Activated T-helper 17 cell treated with anti-CD3 and anti-CD28 coated beads, Interleukin-2, amount 50 U/mL, for 72 hours (primary cell): Measurements from ENCODE around the gene KRT2. TPM values are rescaled to one million over a fixed set of nuclear protein-coding genes. Genes with fewer than 3 reads are reported as not detected.

Experiments used
- ATAC-seq: fragments of 150-1000 bp; cut with Tn5 transposase; replicated peaks from 2 replicates; pipeline ENCODE4 v1.10.0; 2021; ENCODE audit warnings: mild to moderate bottlenecking, moderate library complexity
- H3K27ac Mint-ChIP-seq: one replicate; pipeline ENCODE4 v1.8.0; 2022; ENCODE audit warnings: mixed read lengths
- H3K27me3 Mint-ChIP-seq: one replicate; pipeline ENCODE4 v1.8.0; 2022; ENCODE audit warnings: mixed read lengths
- H3K36me3 Mint-ChIP-seq: one replicate; pipeline ENCODE4 v1.8.0; 2022; ENCODE audit warnings: low read depth, mild to moderate bottlenecking, mixed read lengths
- H3K4me1 Mint-ChIP-seq: one replicate; pipeline ENCODE4 v1.8.0; 2022; ENCODE audit warnings: mixed read lengths
- H3K4me3 Mint-ChIP-seq: one replicate; pipeline ENCODE4 v1.8.0; 2022; ENCODE audit warnings: mild to moderate bottlenecking, mixed read lengths
- H3K9me3 Mint-ChIP-seq: one replicate; pipeline ENCODE4 v1.8.0; 2022; ENCODE audit warnings: mixed read lengths
- total RNA-seq, 2 donors: library from RNA; stranded (reverse); gene quantifications; one replicate each; pipeline ENCODE4 v1.2.3, GENCODE V29; 2022

The KRT2 gene
- total RNA-seq, 2 donors from 2014 or later: not detected

- H3K36me3 Mint-ChIP-seq: no peaks in the 10 kb centered on the region
- peak; percentile 89 for ATAC-seq
- H3K27ac Mint-ChIP-seq: peak overlapping the region; percentile 61
- H3K4me3 Mint-ChIP-seq: peak overlapping the region; percentile 7
- H3K4me1 Mint-ChIP-seq: peaks cover 13% of the 10 kb centered on the region
- H3K9me3 Mint-ChIP-seq: no peaks in the 10 kb centered on the region
- peaks cover 18% of the 10 kb centered on the region for H3K27me3 Mint-ChIP-seq
Observed at GRCh38 chr12:52615208-52615868, 36.7 kb downstream of the KRT2 start.

- Mint-ChIP-seq H3K4me1 (peaks cover 13% of the 10 kb centered on the region), H3K9me3 (no peaks in the 10 kb centered on the region), H3K36me3 (no peaks in the 10 kb centered on the region), H3K4me3 (no peak overlapping the region), H3K27ac (peak overlapping the region; percentile 61), H3K27me3 (peaks cover 18% of the 10 kb centered on the region)
- ATAC-seq: no peak
Observed at GRCh38 chr12:52614381-52615207, 37.4 kb downstream of the KRT2 start.

GRCh38 chr12:52613384-52614030 lies 38.5 kb downstream of the KRT2 start:
- Mint-ChIP-seq H3K9me3 (no peaks in the 10 kb centered on the region), H3K36me3 (no peaks in the 10 kb centered on the region), H3K4me3 (no peak overlapping the region), H3K27me3 (peaks cover 11% of the 10 kb centered on the region), H3K4me1 (peaks cover 17% of the 10 kb centered on the region), H3K27ac (peak overlapping the region; percentile 82)
- ATAC-seq: no peak

- no peak overlapping the region for H3K4me3 Mint-ChIP-seq
- H3K27me3 Mint-ChIP-seq: peaks cover 14% of the 10 kb centered on the region
- ATAC-seq: no peak
- no peaks in the 10 kb centered on the region for H3K36me3 Mint-ChIP-seq
- no peaks in the 10 kb centered on the region for H3K9me3 Mint-ChIP-seq
- no peak overlapping the region for H3K27ac Mint-ChIP-seq
- peaks cover 19% of the 10 kb centered on the region for H3K4me1 Mint-ChIP-seq
Observed at GRCh38 chr12:52612431-52613383, 39.3 kb downstream of the KRT2 start.

- ATAC-seq: no peak
- H3K9me3 Mint-ChIP-seq: no peaks in the 10 kb centered on the region
- H3K4me1 Mint-ChIP-seq: peaks cover 26% of the 10 kb centered on the region
- H3K36me3 Mint-ChIP-seq: no peaks in the 10 kb centered on the region
- H3K4me3 Mint-ChIP-seq: peak overlapping the region; percentile 35
- H3K27ac Mint-ChIP-seq: no peak overlapping the region
- H3K27me3 Mint-ChIP-seq: peaks cover 12% of the 10 kb centered on the region
Observed at GRCh38 chr12:52611080-52611468, 40.9 kb downstream of the KRT2 start.

GRCh38 chr12:52608826-52609630 lies 43.0 kb downstream of the KRT2 start:
- no peak overlapping the region for H3K4me3 Mint-ChIP-seq
- H3K4me1 Mint-ChIP-seq: peaks cover 24% of the 10 kb centered on the region
- H3K27ac Mint-ChIP-seq: no peak overlapping the region
- H3K27me3 Mint-ChIP-seq: peaks cover 11% of the 10 kb centered on the region
- no peaks in the 10 kb centered on the region for H3K36me3 Mint-ChIP-seq
- ATAC-seq: no peak
- no peaks in the 10 kb centered on the region for H3K9me3 Mint-ChIP-seq

GRCh38 chr12:52608161-52608560 lies 43.9 kb downstream of the KRT2 start:
- no peak for ATAC-seq
- peaks cover 20% of the 10 kb centered on the region for H3K4me1 Mint-ChIP-seq
- no peak overlapping the region for H3K27ac Mint-ChIP-seq
- H3K27me3 Mint-ChIP-seq: peaks cover 8% of the 10 kb centered on the region
- no peaks in the 10 kb centered on the region for H3K36me3 Mint-ChIP-seq
- no peak overlapping the region for H3K4me3 Mint-ChIP-seq
- no peaks in the 10 kb centered on the region for H3K9me3 Mint-ChIP-seq

- no peak for ATAC-seq
- H3K9me3 Mint-ChIP-seq: no peaks in the 10 kb centered on the region
- no peaks in the 10 kb centered on the region for H3K36me3 Mint-ChIP-seq
- peaks cover 20% of the 10 kb centered on the region for H3K4me1 Mint-ChIP-seq
- H3K27me3 Mint-ChIP-seq: peaks cover 8% of the 10 kb centered on the region
- no peak overlapping the region for H3K27ac Mint-ChIP-seq
- no peak overlapping the region for H3K4me3 Mint-ChIP-seq
Observed at GRCh38 chr12:52607314-52607713, 44.7 kb downstream of the KRT2 start.

- no peak overlapping the region for H3K4me3 Mint-ChIP-seq
- ATAC-seq: no peak
- no peaks in the 10 kb centered on the region for H3K36me3 Mint-ChIP-seq
- no peaks in the 10 kb centered on the region for H3K9me3 Mint-ChIP-seq
- H3K4me1 Mint-ChIP-seq: peaks cover 20% of the 10 kb centered on the region
- peaks cover 7% of the 10 kb centered on the region for H3K27me3 Mint-ChIP-seq
- H3K27ac Mint-ChIP-seq: no peak overlapping the region
Observed at GRCh38 chr12:52606581-52607218, 45.3 kb downstream of the KRT2 start.

- no peak overlapping the region for H3K4me3 Mint-ChIP-seq
- no peaks in the 10 kb centered on the region for H3K36me3 Mint-ChIP-seq
- H3K4me1 Mint-ChIP-seq: peaks cover 20% of the 10 kb centered on the region
- peaks cover 5% of the 10 kb centered on the region for H3K27me3 Mint-ChIP-seq
- H3K27ac Mint-ChIP-seq: no peak overlapping the region
- no peak for ATAC-seq
- H3K9me3 Mint-ChIP-seq: no peaks in the 10 kb centered on the region
Observed at GRCh38 chr12:52606096-52606495, 45.9 kb downstream of the KRT2 start.

GRCh38 chr12:52605542-52605941 lies 46.5 kb downstream of the KRT2 start:
- Mint-ChIP-seq H3K4me1 (peaks cover 20% of the 10 kb centered on the region), H3K9me3 (no peaks in the 10 kb centered on the region), H3K27me3 (peaks cover 5% of the 10 kb centered on the region), H3K36me3 (no peaks in the 10 kb centered on the region), H3K27ac (no peak overlapping the region), H3K4me3 (no peak overlapping the region)
- ATAC-seq: no peak

- peaks cover 20% of the 10 kb centered on the region for H3K4me1 Mint-ChIP-seq
- H3K4me3 Mint-ChIP-seq: no peak overlapping the region
- ATAC-seq: no peak
- H3K27me3 Mint-ChIP-seq: peaks cover 9% of the 10 kb centered on the region
- H3K36me3 Mint-ChIP-seq: no peaks in the 10 kb centered on the region
- H3K9me3 Mint-ChIP-seq: no peaks in the 10 kb centered on the region
- H3K27ac Mint-ChIP-seq: no peak overlapping the region
Observed at GRCh38 chr12:52604859-52605258, 47.2 kb downstream of the KRT2 start.

- peaks cover 24% of the 10 kb centered on the region for H3K27me3 Mint-ChIP-seq
- no peak for ATAC-seq
- H3K27ac Mint-ChIP-seq: no peak overlapping the region
- no peak overlapping the region for H3K4me3 Mint-ChIP-seq
- H3K36me3 Mint-ChIP-seq: no peaks in the 10 kb centered on the region
- H3K9me3 Mint-ChIP-seq: no peaks in the 10 kb centered on the region
- peaks cover 16% of the 10 kb centered on the region for H3K4me1 Mint-ChIP-seq
Observed at GRCh38 chr12:52603314-52603713, 48.7 kb downstream of the KRT2 start.
